ENCODE data around the gene TMPRSS12.
"Not testable (repeated sequence)": the region's sequence is repeated elsewhere in the genome, so short reads cannot be mapped to it uniquely, and the experiment has no call there.

Gene TMPRSS12

DNA sequence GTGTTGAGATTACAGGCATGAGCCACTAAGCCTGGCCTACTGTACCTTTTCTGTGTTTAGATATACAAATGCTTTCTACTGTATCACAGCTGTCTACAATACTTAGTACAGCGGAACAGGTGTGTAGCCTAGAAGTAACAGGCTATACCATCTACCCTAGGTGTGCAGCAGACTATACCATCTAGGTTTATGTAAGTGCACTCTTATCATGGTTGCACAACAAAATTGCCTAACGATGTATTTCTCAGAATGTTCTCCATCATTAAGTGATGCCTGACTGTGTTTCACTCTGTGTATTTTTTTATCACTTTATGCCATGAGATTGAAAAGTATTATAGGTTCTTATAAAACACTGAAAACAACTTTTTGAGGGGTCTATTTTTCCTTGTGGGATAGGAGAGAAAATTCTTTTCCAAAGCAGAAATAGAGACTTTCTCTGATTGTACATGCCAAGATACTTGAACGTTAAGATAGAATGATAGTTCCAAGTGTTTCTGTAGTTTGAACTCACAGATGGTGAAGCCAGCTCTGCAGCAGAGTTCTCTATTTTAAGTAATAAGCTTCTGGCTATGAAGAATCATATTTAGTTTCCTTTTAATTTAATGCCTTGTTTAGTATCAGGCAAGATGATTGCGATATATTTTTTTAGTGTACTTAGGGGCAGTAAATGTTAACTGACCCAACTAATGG lies 17.0 kb downstream of the TMPRSS12 start:
- no peak for DNase-seq

DNA sequence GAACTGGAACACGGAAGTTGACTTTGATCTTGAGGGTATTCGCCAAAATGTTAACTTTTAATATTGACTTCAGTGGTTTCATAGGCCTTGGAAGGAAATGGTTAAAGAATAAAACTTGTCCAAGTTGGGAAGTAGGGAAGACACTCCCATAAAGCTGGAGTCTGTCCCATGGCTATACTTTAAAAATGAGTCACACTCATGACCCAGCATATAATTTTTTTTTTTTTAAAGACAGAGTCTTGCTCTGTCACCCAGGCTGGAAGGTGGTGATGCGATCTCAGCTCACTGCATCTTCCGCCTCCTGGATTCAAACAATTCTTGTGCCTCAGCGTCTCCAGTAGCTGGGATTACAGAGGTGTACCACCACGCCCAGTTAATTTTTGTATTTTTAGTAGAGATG lies 19.6 kb downstream of the TMPRSS12 start:
- no peak for DNase-seq

DNA sequence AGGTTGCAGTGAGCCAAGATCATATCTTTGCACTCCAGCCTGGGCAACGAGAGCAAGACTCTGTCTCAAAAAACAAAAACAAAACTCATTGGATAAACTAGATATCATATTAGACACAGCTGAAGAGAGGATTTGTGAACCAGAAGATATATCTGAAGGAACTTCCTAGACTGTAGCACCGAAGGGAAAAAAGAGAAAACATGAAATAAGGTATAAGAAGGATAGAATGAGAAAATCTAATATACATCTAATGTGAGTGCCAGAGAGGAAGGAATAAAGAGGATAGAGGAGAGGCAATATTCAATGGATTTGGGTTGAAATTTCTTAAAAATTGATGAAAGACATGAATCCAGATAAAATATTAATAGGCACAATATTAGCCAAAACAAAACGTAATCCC lies 22.5 kb downstream of the TMPRSS12 start:
- no peak for DNase-seq

DNA sequence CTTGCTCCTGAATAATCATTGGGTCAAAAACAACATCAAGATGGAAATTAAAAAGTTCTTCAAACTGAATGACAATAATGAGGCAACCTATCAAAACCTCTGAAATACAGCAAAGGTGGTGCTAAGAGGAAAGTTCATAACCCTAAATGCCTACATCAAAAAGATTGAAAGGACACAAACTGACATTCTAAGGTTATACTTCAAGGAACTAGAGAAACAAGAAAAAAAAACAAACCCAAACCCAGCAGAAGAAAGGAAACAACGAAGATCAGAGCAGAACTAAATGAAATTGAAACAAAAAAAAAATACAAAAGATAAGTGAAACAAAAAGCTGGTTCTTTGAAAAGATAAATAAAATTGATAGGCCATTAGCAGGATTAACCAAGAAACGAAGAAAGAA lies 26.2 kb downstream of the TMPRSS12 start:
- DNase-seq = not testable (repeated sequence)

DNA sequence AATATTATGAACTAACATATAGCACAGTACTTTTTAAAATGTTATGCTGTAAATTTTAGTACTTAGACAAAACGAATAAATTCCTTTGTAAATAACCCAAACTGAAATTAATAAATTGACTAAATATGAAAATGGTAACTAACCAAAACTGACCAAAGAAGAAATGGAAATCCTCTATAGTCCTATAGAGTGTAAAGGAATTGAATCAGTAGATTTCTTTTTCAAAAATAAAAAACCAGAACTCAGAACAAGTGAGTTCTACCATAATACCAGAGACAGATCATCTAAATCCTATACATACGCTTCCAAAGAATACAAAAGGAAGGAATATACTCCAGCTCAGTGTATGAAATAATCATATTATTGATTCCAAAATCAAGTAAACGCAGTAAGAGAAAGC lies 39.8 kb downstream of the TMPRSS12 start:
- DNase-seq = no peak

DNA sequence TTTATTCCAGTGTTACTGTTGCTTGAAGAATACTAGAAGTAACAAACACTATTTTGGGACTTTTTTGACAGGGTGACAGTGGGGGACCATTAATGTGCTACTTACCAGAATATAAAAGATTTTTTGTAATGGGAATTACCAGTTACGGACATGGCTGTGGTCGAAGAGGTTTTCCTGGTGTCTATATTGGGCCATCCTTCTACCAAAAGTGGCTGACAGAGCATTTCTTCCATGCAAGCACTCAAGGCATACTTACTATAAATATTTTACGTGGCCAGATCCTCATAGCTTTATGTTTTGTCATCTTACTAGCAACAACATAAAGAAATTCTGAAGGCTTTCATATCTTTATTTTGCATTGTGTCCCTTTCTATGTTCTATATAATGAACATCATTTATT lies 44.5 kb downstream of the TMPRSS12 start:
- DNase-seq = no peak

DNA sequence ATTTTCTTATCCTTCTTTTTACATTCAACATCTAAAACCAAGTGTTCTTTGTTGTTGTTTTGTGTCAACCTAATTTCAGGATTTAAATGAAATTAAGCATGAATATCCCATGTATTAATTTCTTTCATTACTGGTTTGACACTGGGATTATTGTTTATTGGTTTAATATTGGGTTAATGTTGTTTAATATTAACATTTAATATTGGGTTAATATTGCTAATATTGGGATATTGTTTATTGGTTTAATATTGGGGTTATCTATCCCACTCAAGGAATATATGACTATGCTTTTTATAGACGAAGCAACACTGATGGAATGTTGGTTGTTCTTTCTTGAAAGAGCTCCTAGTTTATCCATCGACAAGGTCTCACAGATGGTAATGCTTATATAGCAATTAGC lies 45.9 kb downstream of the TMPRSS12 start:
- DNase-seq = no peak

DNA sequence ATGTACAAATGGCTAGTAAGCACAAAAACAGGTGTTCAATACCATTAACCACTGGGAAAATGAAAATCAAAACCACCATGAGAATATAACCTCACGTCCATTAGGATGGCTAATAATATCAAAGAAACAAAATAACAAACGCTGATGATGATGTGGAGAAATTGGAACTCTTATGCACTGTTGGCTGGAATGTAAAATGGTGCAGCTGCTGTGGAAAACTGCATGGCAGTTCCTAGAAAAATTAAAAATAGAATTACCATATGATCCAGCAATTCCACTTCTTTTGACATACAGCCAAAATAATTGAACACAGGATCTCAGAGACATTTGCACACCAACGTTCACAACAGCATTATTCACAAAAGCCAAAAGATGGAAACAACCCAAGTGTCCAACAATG lies 51.5 kb downstream of the TMPRSS12 start:
- no peak for DNase-seq

DNA sequence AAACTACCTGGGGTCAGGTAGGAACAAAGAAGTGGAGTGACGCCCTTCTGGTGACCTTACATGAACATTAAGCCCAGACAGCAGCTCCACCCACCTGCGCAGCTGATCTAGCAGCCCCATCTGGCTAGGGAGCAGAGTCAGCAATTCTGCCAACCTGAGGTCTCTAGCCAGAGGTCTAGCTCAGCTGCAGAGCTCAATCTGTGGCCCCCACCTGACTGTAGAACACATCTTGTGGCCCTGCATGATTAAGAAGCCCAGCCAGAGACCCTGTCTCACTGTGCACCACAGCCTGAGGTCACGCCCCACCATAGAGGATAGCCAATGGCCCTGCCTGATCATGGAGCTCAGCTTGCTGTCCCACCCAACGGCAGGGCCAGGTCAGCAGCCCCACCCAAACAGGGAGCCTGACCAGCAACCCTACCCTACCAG lies 59.0 kb downstream of the TMPRSS12 start:
- no peak for DNase-seq

DNA sequence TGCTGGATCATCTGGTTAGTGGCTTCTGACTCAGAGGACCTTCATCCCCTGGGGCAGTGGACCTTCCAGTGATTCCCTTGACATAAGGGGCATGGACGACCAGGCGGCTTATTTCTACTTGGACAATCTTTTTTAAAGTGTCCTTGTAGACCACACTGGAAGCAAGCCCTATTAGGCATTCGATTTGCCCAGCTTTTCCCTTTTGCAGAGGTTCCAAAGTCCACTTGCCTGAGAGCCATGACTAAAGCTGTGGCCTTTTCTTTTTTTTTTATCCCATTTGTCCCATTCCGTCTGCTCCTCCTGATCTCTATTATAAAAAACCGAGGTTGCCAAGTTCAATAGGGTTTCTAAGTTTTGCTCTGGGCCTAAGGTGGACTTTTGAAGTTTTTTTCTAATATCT lies 65.8 kb downstream of the TMPRSS12 start:
- DNase-seq = not testable (repeated sequence)

DNA sequence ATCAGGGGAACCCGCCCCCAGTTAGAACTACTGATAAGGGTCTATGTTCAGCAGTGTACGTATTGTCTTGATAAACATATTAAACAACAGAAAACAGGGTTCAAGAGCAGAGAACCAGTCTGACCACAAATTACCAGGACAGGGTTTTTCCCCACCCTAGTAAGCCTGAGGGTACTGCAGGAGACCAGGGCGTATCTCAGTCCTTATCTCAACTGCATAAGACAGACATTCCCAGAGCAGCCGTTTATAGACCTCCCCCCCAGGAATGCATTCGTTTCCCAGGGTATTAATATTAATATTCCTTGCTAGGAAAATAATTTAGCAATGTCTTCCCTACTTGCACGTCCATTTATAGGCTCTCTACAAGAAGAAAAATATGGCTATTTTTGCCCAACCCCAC lies 69.6 kb downstream of the TMPRSS12 start:
- DNase-seq = not testable (repeated sequence)

DNA sequence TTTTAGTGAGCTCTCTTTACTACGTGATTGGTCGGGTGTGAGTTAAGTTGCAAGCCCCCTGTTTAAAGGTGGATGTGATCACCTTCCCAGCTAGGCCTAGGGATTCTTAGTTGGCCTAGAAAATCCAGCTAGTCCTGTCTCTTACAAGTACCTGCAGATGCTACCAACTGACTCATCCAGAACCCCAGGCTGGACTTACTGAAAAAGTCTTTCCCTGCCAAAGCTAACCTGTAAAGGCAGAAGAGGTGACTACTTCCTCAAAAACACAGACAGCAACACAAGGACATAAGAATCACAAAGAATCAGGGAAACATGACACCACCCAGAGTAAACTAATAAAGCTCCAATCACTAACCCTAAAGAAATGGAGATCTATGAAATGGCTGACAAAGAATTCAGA lies 70.5 kb downstream of the TMPRSS12 start:
- no peak for DNase-seq

DNA sequence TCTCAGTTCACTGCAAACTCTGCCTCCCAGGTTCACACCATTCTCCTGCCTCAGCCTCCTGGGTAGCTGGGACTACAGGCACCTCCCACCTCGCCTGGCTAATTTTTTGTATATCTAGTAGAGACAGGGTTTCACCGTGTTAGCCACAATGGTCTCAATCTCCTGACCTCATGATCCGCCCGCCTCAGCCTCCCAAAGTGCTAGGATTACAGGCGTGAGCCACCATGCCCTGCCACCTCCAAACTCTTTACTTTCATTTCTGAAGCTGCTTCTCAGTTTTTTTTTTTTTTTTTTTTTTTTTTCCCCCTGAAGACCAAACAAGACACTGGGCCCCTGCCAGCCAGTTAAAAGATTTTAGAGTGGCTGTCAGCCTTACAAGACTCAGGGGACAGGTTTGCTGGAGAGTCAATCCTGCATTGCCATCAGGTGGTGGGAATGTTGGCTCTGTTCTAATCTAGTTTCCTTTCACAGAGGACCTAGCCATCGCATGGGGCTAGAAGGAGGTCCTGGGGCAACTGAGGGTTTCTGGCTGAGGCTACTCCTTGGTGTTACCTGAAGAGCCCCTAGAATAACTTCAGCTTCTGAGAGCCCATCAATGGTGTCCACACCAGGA lies 72.3 kb downstream of the TMPRSS12 start:
- DNase-seq = no peak

DNA sequence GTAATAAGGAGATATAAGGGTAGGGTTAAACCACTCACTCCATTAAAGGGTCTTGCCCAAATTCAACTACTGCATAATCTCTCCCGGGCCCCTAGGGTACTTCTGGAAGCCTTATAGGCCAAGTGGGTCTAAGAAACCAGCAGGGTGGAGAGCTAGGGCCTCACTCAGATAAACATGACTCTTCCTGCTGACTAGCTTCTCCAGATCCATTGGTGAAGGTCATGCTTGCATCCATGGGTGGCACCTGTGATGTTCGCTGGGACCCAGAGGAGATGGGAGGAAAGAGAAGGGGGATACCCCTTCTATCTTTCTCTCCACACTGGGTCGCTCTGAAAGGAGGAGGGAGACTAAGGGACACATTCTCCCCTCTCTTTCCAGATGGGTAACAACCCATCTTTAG lies 73.6 kb downstream of the TMPRSS12 start:
- no peak for DNase-seq

DNA sequence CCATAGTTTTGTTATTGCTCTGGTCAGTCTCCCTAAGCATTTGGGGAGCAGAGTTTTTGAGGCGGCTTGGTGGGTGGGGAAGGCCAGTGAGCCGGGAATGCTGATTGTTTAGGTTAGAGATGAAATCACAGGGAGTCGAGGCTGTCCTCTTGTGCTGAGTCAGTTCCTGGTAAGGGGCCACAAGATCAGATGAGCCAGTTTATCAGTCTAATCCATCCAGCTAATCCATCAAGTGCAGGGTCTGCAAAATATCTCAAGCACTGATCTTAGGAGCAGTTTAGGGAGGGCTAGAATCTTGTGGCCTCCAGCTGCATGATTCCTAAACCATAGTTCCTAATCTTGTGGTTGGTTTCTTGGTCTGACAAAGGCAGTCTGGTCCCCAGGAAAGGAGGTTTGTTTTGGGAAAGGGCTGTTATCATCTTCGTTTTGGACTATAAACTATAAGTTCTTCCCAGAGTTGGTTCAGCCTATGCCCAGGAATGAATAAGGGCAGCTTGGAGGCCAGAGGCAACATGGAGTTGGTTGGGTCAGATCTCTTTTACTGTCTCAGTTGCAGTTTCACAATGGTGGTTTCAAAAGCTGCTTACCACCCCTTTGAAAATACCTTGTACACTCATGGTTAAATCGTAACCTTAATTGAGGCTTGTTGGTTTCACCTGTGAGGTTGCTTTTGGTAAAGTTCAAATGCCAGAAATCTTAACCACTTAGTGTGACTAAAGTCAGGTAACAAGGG lies 76.0 kb downstream of the TMPRSS12 start:
- no peak for DNase-seq

DNA sequence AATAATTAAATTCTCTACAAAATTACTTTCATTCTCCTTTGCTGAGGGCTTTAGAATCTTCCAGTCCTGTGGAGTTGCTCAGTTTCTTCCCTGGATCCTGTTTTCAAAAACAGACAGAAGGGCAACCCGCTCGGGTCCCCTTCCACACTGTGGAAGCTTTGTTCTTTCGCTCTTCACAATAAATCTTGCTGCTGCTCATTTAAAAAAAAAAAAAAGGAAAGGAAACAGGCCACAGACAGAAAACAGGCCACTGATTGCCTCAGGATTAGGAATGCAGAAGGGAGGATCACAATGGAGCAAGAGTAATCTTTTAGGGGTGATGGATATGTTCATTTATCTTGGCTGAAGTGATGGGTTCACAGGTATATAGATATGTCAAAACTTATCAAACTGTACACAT lies 80.1 kb downstream of the TMPRSS12 start:
- no peak for DNase-seq

DNA sequence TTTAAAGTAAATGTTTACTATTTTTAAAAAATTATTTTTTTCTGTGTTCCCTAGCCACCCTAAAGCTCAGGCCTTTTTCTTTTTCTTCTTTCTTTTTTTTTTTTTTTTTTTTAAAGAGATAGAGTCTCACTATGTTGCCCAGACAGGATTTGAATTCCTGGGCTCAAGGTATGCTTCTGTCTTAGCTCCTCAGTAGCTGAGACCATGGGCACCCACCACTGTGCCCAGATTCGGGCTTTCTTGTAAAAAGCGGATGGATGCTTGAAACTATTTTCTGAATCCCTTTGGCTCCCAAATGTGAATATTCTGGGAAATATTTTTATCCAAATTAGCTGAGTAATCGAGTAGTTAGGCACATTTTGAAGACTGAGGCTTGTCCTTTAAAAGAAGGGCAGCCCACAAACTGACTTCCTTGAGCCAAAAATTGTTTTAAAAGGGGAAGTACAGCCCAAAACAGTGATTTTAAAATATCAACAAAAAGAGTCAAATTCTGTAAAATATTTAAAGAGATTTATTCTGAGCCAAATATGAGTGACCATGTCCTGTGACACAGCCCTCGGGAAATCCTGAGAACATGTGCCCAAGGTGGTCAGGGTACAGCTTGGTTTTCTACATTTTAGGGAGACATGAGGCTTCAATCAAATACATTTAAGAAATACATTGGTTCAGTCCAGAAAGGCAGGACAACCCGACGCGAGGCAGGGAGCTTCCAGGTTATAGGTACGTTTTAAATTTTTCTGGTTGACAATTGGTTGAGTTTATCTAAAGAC lies 80.8 kb downstream of the TMPRSS12 start:
- no peak for DNase-seq

DNA sequence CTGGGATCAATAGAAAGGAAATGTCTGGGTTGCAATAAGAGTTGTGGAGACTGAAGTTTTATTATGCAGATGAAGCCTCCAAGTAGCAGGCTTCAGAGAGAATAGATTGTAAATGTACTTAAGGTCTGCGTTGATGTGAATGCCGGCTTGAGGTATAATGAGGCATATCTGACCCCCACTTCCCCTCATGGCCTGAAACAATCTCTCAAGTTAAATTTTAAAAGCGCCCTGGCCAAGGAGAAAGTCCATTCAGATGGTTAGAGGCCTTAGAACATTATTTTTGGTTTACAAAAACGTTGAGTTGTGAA lies 81.4 kb downstream of the TMPRSS12 start:
- no peak for DNase-seq

DNA sequence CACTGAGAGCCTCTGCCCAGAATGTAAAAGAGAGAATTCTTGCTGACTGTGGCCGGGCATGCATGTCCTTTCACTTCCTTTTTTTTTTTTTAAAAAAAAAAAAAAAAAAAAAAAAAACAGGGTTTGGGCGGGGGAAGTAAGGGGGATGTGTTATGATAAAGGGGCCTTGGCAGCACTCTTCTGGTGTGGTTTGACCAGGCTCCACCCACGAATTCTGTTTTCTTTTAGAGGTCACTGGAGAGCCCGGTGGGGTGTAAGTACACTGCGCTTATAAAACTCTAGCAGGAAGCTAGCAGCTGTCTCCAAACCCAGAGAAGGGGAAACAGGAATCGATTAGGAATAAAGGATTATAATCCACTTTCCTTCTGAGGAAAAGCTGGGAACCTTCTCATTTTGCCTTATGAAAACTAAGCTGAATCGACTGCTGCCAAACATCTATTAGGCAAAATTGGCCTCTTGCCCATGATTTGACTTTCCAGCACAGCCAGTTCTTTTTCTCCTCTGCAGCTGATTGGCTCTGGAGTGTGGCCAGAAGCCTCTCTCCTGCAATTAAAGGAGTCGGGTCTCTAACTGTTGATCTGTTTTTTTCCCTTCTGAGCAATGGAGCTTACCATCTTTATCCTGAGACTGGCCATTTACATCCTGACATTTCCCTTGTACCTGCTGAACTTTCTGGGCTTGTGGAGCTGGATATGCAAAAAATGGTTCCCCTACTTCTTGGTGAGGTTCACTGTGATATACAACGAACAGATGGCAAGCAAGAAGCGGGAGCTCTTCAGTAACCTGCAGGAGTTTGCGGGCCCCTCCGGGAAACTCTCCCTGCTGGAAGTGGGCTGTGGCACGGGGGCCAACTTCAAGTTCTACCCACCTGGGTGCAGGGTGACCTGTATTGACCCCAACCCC lies 82.0 kb downstream of the TMPRSS12 start:
- peak; percentile 60 to 78 for DNase-seq

DNA sequence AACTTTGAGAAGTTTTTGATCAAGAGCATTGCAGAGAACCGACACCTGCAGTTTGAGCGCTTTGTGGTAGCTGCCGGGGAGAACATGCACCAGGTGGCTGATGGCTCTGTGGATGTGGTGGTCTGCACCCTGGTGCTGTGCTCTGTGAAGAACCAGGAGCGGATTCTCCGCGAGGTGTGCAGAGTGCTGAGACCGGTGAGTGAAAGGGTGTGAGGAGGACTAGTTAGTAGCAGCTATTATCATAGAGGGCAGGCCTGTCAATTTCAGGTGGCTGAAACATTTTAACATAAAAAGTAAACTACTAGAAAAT lies 82.6 kb downstream of the TMPRSS12 start:
- no peak for DNase-seq

DNA sequence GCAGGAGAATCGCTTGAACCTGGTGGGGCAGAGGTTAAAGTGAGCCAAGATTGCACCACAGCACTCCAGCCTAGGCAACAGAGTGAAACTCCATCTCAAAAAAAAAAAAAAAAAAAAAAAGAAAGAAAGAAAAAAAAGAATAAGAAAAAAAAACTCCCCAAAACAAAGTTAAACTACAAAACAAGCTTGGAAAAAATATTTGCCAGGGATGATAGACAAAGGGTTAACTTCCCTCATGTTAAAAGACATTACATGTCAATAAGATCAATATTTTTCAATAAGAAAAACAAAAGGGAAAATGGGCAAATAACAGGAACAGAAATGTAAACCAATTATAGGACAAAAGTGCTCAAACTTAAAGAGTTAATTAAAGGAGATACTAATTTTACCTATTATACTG lies 83.2 kb downstream of the TMPRSS12 start:
- no peak for DNase-seq

DNA sequence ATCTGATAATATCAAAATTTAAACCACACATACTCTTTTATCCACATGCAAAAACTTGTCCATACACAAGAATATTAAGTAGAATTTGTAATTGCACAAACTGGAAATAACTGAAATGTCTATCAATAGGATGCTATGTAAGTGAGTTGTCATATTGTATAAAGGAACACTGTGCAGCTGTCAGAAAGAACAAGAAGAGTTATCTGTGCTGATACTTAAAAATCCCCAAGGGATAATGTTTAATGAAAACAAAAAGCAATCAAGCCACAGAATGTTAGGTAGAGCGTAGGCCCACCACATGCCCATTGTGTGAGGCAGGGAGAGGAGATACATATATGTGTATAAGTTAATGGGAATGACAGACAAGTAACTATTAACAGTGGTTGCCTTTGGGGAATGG lies 83.7 kb downstream of the TMPRSS12 start:
- DNase-seq = no peak

DNA sequence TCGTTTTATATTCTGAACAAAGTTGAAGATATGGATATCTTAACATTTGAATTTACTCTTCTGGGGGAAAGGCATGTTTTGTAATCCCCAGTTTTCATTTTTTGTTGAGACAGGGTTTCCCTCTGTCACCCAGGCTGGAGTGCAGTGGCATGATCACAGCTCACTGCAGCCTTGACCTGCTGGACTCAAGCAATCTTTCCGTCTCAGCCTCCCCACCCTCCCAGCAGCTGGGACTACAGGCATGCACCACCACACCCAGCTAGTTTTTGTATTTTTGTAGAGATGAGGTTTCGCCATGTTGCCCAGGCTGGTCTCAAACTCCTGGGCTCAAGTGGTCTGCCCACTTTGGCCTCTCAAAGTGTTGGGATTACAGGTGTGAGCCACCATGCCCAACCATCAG lies 84.2 kb downstream of the TMPRSS12 start:
- DNase-seq = not testable (repeated sequence)
